SK-N-SH (cell line): Measurements from ENCODE around the gene SIAH1.
"Not testable (repeated sequence)": the region's sequence is repeated elsewhere in the genome, so short reads cannot be mapped to it uniquely, and the experiment has no call there.

Experiments used
- EP300 ChIP-seq, 2 experiments: IDR thresholded peaks; 2 replicates each; pipeline versions ENCODE4 v1.4.0 to v1.6.1; 2012; ENCODE audit warnings: borderline replicate concordance in 1 of 2, low read depth in 1 of 2, low read length in 1 of 2
- EZH2phosphoT487 ChIP-seq: fragments of 200-600 bp; sonication (generic); IDR thresholded peaks from 2 replicates; pipeline ENCODE4 v1.6.1; 2017; ENCODE audit warnings: low read depth, mixed run types, mild to moderate bottlenecking, antibody characterized with exemption, moderate library complexity, borderline replicate concordance
- SMC3 ChIP-seq: IDR thresholded peaks from 2 replicates; pipeline ENCODE4 v1.6.1; 2012; ENCODE audit warnings: low read depth, low read length, improper control_type of control experiment
- TAF1 ChIP-seq: IDR thresholded peaks from 2 replicates; pipeline ENCODE4 v1.6.1; 2012; ENCODE audit warnings: low read depth, mild to moderate bottlenecking, low read length, moderate library complexity, borderline replicate concordance
- TF ChIP-seq, protein P1 (sequence below): fragments of 200-600 bp; sonication (generic); IDR thresholded peaks from 2 replicates; pipeline ENCODE4 v1.6.1; 2017; ENCODE audit warnings: antibody characterized with exemption, mild to moderate bottlenecking, moderate library complexity
- TF ChIP-seq, protein P2 (sequence below): fragments of 150-350 bp; IDR thresholded peaks from 2 replicates; pipeline ENCODE4 v1.6.1; 2017; ENCODE audit warnings: antibody characterized with exemption, low read length, low read depth, borderline replicate concordance

DNA sequence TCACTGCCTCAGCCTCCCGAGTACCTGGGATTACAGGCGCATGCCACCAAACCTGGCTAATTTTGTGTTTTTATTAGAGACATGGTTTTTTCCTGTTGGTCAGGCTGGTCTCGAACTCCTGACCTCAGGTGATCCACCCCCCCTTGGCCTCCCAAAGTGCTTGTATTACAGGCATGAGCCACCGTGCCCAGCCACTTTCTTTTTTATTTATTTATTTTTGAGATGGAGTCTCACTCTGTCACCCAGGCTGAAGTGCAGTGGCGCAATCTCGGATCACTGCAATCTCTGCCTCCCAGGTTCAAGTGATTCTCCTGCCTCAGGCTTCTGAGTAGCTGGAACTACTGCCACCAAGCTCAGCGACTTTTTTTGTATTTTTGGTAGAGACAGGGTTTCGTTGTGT, 17.3 kb upstream of the SIAH1 start:
- TF ChIP-seq SMC3; TAF1; EZH2phosphoT487; EP300 (IDR thresholded peaks at IDR 0.05; ENCODE audit: borderline replicate concordance in 1 of 2, low read depth in 1 of 2, low read length in 1 of 2): not testable (repeated sequence)
- TF ChIP-seq, protein P1, sequence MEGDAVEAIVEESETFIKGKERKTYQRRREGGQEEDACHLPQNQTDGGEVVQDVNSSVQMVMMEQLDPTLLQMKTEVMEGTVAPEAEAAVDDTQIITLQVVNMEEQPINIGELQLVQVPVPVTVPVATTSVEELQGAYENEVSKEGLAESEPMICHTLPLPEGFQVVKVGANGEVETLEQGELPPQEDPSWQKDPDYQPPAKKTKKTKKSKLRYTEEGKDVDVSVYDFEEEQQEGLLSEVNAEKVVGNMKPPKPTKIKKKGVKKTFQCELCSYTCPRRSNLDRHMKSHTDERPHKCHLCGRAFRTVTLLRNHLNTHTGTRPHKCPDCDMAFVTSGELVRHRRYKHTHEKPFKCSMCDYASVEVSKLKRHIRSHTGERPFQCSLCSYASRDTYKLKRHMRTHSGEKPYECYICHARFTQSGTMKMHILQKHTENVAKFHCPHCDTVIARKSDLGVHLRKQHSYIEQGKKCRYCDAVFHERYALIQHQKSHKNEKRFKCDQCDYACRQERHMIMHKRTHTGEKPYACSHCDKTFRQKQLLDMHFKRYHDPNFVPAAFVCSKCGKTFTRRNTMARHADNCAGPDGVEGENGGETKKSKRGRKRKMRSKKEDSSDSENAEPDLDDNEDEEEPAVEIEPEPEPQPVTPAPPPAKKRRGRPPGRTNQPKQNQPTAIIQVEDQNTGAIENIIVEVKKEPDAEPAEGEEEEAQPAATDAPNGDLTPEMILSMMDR: not testable (repeated sequence)
- TF ChIP-seq, protein P2, sequence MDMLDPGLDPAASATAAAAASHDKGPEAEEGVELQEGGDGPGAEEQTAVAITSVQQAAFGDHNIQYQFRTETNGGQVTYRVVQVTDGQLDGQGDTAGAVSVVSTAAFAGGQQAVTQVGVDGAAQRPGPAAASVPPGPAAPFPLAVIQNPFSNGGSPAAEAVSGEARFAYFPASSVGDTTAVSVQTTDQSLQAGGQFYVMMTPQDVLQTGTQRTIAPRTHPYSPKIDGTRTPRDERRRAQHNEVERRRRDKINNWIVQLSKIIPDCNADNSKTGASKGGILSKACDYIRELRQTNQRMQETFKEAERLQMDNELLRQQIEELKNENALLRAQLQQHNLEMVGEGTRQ: not testable (repeated sequence)
